ENCODE results near the gene CD209.

DNA sequence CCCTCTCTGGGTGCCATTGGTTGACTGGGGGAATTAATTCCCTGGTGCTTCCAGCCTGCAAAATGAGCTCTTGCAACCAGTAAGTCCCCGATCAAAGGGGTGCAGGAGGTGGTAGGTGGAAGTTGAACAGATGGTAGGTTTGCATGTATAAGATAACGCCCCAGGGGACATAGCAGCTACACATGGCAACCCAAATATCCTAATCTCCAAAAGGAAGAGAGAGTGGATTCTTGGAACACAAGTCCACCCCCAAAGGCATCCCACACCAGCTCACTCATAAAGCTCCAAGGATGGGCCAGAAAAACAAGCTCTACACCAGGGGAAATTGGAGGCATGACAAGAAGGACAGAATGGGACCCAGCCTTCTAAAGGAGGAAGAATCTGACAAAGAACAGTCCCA lies 4.8 kb downstream of the CD209 start:
- TF ChIP-seq, protein P1, sequence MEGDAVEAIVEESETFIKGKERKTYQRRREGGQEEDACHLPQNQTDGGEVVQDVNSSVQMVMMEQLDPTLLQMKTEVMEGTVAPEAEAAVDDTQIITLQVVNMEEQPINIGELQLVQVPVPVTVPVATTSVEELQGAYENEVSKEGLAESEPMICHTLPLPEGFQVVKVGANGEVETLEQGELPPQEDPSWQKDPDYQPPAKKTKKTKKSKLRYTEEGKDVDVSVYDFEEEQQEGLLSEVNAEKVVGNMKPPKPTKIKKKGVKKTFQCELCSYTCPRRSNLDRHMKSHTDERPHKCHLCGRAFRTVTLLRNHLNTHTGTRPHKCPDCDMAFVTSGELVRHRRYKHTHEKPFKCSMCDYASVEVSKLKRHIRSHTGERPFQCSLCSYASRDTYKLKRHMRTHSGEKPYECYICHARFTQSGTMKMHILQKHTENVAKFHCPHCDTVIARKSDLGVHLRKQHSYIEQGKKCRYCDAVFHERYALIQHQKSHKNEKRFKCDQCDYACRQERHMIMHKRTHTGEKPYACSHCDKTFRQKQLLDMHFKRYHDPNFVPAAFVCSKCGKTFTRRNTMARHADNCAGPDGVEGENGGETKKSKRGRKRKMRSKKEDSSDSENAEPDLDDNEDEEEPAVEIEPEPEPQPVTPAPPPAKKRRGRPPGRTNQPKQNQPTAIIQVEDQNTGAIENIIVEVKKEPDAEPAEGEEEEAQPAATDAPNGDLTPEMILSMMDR (conservative IDR thresholded peaks at IDR 0.05; ENCODE audit: low read length): no peak
- no peak for TF ChIP-seq EZH2phosphoT487 (IDR thresholded peaks at IDR 0.05; ENCODE audit: borderline replicate concordance, low read depth, low read length)
